Glomerular visceral epithelial cell (primary cell): Measurements from ENCODE around the gene DMGDH.
"Not testable (repeated sequence)": the region's sequence is repeated elsewhere in the genome, so short reads cannot be mapped to it uniquely, and the experiment has no call there.

Experiments
- DNase-seq: peaks from one replicate; pipeline ENCODE4 v3.0.0-alpha.2; 2016; ENCODE audit errors: extremely low spot score

The DMGDH gene

DNA sequence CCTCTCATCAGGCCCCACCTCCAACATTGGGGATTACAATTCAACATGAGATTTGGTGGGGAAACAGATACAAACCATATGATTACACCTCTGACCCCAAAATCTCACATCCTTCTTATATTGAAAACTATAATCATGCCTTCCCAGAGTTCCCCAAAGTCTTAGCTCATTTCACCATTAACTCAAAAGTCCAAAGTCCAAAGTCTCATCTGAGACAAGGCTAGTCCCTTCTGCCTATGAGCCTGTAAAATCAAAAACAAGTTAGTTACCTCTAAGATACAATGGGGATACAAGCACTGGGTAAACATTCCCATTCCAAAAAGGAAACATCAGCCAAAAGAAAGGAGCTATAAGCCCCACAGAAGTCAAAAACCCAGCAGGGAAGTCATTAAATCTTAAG, 57.6 kb downstream of the DMGDH start:
- DNase-seq: no peak

GRCh38 chr5:79011219-79011836, 58.1 kb downstream of the DMGDH start:
- DNase-seq: no peak

DNA sequence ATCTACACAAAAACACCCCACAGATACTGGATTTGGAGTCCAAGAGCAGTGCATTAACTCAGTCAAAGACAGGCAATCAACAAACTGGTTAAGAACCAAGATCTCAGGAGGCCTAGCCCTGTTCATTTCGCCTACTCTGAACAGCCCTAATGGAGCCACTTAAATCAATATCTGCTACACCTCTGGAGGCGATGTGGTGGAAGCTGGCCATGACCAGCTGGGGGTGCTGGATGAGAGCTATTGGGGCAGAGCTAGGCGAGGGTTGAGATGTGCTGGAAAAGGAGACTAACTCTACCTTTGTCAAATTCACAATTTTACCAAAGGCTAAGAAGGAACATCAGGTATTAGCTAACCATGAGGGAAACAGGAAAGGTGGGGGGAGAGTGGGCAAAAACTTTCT, 61.1 kb downstream of the DMGDH start:
- DNase-seq: no peak

DNA sequence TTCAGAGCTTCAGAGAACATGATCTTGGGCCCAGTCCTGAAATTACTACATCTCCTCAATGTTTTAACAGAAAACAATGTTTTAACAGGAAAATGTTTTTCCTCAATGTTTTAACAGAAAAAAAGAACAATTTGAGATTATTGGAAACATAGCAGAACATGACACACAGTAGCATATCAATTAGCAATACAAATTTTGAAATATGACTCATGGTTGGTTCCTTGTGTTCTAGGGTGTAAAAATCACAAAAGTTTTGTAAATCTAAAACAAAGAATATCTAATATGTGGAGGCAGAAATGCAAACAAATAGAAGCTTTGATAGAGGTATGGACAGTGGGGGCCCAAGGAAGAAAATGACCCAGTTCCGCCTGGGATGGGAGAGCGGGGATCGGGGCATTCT, 61.6 kb downstream of the DMGDH start:
- no peak for DNase-seq

- no peak for DNase-seq
These were observed 63.4 kb downstream of the DMGDH start for GRCh38 chr5:79005936-79006631.

GRCh38 chr5:79005151-79005550, 64.3 kb downstream of the DMGDH start:
- no peak for DNase-seq

DNA sequence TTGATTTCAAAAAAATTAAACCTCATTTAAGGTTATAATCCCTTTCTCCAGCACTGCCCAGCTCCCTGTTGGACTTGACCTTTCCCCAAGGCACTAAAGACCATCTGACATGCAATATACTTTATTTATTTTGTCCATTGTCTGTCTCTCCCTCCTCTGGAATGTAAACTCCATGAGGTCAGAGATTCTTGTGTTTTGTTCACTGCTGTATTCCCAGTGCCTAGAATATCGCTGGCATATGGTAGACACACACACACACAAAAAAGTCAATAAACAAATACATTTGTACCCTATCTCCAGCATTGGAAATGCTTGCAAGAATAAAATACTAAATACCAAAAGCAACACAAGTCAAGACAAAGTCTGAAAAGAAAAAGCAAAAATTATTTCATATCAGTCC, 67.1 kb downstream of the DMGDH start:
- DNase-seq: no peak

GRCh38 chr5:79001471-79001870, 68.0 kb downstream of the DMGDH start:
- no peak for DNase-seq

- DNase-seq: no peak
These were observed 72.4 kb downstream of the DMGDH start for GRCh38 chr5:78997090-78997489.

DNA sequence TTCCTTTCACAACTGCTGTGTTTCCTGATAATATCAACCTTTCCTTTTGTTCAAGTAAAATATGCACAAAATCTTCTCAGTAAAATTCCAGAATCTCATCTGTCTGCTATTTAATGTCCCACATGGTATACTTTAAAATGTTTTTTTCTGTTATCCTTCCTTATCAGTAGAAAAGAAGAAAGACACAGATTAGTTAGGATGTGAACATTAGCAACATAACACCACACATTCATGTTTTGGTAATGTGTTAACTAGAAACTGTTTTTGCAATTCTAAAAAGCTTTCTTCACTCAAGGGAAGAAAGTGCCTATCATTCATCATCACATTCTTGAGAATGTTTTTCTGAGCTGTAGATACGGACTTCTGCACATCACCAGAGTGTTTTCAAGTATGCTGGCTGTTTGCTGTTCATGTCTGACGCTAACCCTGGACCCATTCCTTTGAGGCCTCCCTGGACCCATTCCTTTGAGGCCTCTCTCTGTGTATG, 73.9 kb downstream of the DMGDH start:
- DNase-seq: no peak

DNA sequence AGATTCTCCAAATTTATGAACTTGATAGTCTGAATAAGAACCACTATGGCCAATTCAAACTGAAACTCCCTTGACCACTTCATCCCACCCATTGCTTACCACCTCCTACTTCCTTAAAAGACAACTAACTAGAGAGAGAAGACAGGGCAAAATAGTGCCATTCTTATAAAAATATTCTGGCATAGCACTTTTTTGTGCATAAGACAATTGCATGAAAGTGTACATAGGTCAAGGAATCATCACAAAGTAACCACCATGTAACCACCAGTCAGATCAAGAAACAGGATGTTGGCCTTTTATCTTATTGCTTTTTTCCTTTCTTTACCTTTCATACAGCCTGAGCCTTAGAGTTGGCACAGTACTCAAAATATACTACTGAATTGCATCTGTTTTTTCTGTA, 76.3 kb downstream of the DMGDH start:
- DNase-seq: no peak

GRCh38 chr5:78992146-78992545, 77.3 kb downstream of the DMGDH start:
- no peak for DNase-seq

GRCh38 chr5:78989080-78989479, 80.4 kb downstream of the DMGDH start:
- DNase-seq: no peak

DNA sequence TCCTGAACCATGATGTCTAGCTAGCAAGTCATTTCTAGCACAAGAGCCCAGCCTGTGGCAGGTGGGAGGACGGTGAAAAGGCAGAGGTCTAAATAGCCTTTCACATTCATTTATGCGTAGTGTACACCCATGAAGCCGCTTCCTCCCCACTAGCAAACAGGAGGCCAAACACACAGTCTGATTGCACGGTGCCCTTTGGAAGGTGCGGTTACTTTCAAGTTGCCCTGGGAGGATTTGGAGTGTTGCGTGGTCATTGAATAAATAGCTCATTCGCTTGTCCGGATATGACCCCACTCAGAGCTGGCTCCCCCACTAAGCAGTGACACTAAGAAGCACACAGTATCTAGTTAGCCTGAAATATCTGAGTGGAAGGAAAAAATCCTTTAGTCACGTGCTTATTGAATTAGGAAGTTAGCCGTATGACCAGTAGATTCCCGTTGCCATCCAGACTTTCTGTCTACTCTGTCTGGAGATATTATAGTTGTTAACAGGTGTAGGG, 83.7 kb downstream of the DMGDH start:
- peak; percentile 80 for DNase-seq

GRCh38 chr5:78985116-78985724, 84.3 kb downstream of the DMGDH start, which contains the start of gene ARSB:
ARSB (minus strand) TSS chr5:78985310; CDS start chr5:78985248, 62 bp downstream.
- DNase-seq: peak; percentile 59

DNA sequence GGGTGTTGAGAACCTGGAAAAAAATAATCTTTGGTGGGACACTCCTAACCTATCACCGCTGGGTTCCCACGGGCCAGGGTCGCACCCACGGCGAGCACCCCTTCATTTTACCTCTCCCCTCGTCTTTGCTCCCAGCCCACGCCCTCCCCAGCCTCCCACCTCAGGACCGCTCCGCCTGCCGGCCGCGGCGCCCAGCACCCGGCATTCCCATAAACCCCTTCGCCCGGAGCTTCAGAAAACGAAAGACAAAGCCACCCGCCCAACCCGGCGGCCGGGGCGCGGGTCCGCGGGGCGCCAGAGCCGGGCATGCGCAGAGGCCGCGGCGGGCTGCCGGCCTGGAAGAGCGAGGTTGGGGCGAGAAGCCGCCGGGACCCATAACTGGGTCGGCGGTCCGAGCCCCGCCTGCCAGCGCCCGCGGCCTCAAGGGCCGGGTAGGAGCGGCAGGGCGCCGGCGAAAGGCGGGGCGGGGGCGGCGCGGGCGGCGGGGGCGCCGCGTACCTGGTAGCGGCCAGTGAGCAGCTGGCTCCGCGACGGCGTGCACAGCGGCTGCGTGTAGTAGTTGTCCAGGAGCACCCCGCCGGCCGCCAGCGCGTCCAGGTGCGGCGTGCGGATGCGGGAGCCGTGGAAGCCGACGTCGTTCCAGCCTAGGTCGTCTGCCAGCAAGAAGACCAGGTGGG, 84.9 kb downstream of the DMGDH start:
- peak; percentile 92 for DNase-seq

- DNase-seq: peak; percentile 42
These were observed 85.7 kb downstream of the DMGDH start for GRCh38 chr5:78983601-78984438.

- DNase-seq: not testable (repeated sequence)
These were observed 86.3 kb downstream of the DMGDH start for GRCh38 chr5:78983194-78983593.

GRCh38 chr5:78979909-78980308, 89.6 kb downstream of the DMGDH start:
- no peak for DNase-seq

DNA sequence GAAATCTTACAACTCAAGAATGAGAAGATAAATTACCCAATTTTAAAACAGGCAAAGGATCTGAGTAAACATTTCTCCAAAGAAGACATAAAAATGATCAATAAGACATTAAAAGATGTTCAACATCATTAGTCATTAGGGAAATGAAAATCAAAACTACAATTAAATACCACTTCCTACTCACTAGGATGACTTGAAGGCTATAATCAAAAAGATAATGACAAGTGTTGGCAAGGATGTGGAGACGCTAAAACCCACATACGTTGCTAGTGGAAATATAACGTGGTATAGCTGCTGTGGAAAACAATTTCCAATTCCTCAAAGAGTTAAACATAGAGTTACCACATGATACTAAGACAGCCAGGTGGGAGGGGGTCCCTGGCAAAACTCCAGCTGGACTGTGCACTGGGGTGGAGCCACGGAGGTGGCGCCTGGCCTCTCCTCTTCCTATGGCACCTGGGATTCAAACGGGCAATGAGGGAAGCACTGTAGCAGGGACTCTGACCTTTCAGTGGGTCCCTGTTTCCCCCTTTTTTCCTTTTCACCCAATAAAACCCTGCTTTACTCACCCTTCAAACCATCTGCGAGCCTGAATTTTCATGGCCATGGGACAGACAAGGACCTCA, 90.2 kb downstream of the DMGDH start:
- no peak for DNase-seq

DNA sequence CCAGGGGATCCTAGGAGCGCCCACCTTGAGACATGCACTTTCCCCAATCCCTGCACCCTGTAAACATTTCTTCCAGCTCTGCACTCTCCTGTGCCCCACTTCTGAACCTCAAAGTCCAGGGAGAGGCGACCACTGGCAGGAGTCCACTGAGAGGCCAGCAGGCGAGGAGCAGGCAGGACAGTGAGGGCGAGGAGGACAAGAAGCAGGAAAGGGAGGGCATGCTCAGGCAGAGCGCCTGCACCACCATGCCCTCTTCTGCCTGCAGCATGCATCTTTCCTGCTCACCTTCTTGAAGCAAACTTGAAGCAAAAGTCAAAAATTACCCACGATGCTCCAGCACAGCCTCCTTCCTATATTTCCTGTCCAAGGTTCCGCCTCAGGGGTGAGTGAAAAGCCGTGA, 94.4 kb downstream of the DMGDH start:
- no peak for DNase-seq
